OCI-LY1 (cell line): ENCODE measurements around the gene SF3B3.

Experiments
- CTCF ChIP-seq: fragments of 200-600 bp; sonication (generic), shearing (Covaris generic); IDR thresholded peaks from 2 replicates; pipeline ENCODE4 v1.5.1; 2017; ENCODE audit warnings: mild to moderate bottlenecking, antibody characterized with exemption, low read length, moderate library complexity, mixed read lengths
- EZH2 ChIP-seq: fragments of 200-600 bp; sonication (generic), shearing (Covaris generic); IDR thresholded peaks from 2 replicates; pipeline ENCODE4 v1.8.0; 2017; ENCODE audit warnings: borderline replicate concordance, mixed run types, mild to moderate bottlenecking, antibody characterized with exemption, low read length, moderate library complexity, mixed read lengths

- TF ChIP-seq CTCF, result no peak
- no peak for TF ChIP-seq EZH2
These were observed 56.3 kb downstream of the SF3B3 start for GRCh38 chr16:70579648-70580630.
